HUES48 (cell line): ENCODE measurements around the gene TJP3.

Experiments
- H3K27ac ChIP-seq: one replicate; pipeline ENCODE4 v1.7.0; 2013; ENCODE audit warnings: low read depth, low read length, inconsistent platforms
- H3K27me3 ChIP-seq: 2 replicates; pipeline ENCODE4 v1.6.1; 2013; ENCODE audit warnings: mild to moderate bottlenecking, low read length; ENCODE audit not compliant: control insufficient read depth, insufficient read depth
- H3K36me3 ChIP-seq: 2 replicates; pipeline ENCODE4 v1.6.1; 2013; ENCODE audit warnings: low read length; ENCODE audit not compliant: control insufficient read depth, insufficient read depth
- H3K4me1 ChIP-seq: 2 replicates; pipeline ENCODE4 v1.6.1; 2013; ENCODE audit warnings: mild to moderate bottlenecking, low read length; ENCODE audit not compliant: control insufficient read depth, insufficient read depth
- H3K4me3 ChIP-seq: 2 replicates; pipeline ENCODE4 v1.5.1; 2013; ENCODE audit warnings: mild to moderate bottlenecking, low read depth, low read length
- H3K9ac ChIP-seq: 2 replicates; pipeline ENCODE4 v1.6.1; 2013; ENCODE audit warnings: mild to moderate bottlenecking, low read depth, low read length, moderate library complexity
- H3K9me3 ChIP-seq: 2 replicates; pipeline ENCODE4 v1.6.1; 2013; ENCODE audit warnings: low read length; ENCODE audit not compliant: control insufficient read depth, insufficient read depth

Gene TJP3

DNA sequence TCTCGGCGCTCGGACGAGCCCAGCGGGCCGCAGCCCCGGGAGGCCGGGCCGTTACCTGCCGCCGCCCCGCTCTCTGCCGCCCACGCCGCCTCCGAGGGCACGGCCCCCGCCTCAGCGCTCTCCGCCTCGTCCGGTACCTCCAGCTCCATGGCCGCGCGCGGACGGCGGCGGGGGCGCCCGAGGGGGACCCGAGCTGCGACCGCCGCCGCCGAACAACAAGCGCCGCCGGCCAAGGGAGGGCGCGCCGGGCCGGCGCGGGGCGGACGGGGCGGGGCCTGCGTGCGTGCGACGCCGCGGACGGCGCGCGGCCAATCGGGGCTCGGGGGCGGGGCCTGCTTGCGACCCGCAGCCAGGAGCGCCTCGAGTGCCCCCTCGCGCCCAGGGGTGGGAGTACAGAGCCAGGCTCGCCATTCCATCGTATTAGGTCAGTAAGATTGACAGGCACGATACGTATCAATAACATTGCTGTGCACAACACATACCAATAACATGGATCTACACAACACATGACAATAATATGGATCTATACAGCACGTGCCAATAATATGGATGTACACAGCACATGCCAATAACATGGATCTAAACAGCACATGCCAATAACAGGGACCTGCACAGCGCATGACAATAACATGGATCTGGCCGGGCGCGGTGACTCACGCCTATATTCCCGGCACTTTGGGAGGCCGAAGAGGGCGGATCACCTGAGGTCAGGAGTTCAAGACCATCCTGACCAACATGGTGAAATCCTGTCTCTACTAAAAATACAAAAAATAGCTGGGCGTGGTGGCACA, 7.7 kb upstream of the TJP3 start, which contains the start of gene PIP5K1C:
Gene PIP5K1C (minus strand): TSS at position 227 of the 791 bp plus-strand sequence. CDS start 78 bp downstream, at position 149.
- H3K9ac ChIP-seq = no peak within 1 kb of the TSS; the same call in 1 of the 2 replicates
- H3K27ac ChIP-seq = peak within 1 kb of the TSS; percentile 12
- no peaks in the 10 kb centered on the region for H3K36me3 ChIP-seq
- no peaks in the 10 kb centered on the region for H3K27me3 ChIP-seq
- H3K9me3 ChIP-seq = no peaks in the 10 kb centered on the region
- no peaks in the 10 kb centered on the region for H3K4me1 ChIP-seq
- peak within 1 kb of the TSS; percentile 76 for H3K4me3 ChIP-seq

- H3K4me3 ChIP-seq = no peak overlapping the region
- H3K9me3 ChIP-seq = no peaks in the 10 kb centered on the region
- no peaks in the 10 kb centered on the region for H3K4me1 ChIP-seq
- no peaks in the 10 kb centered on the region for H3K27me3 ChIP-seq
- H3K27ac ChIP-seq = no peak overlapping the region
- no peak overlapping the region for H3K9ac ChIP-seq
- no peaks in the 10 kb centered on the region for H3K36me3 ChIP-seq
Observed at GRCh38 chr19:3701200-3701599, 7.0 kb upstream of the TJP3 start.

- Histone ChIP-seq H3K27me3 (no peaks in the 10 kb centered on the region), H3K4me3 (no peak overlapping the region), H3K36me3 (no peaks in the 10 kb centered on the region), H3K9me3 (no peaks in the 10 kb centered on the region), H3K4me1 (no peaks in the 10 kb centered on the region; the same call in 1 of the 2 replicates), H3K9ac (no peak overlapping the region), H3K27ac (no peak overlapping the region)
Observed at GRCh38 chr19:3707868-3708206, 347 bp upstream of the TJP3 start.

DNA sequence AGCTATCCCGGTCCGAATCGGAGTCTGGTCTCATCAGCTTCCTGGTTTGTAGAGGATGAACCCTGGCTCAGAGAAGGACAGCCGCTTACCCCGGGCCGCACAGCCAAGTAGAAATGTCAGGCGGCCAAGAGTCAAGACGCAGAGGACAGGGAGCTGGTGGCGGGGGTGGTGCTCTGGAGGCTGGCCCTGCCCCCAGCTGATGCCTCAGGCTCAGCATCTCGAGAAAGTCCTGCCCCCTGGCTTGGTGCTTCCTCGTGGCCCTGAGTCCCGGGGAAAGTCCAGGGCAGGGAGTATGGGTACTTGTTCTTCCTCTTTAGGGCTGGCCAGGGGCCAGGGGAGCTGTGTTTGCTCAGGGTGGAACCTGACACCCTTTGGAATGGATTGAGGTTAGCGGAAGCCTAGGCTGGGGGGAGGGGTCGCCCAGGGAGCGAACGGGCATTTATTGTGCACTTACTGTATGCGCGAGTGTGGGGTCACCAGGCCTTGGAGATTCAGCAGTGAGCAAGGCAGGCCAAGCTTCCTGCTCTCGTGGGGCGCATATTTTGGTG, 2.2 kb downstream of the TJP3 start:
- Histone ChIP-seq H3K36me3 (no peaks in the 10 kb centered on the region), H3K27ac (no peak overlapping the region), H3K4me3 (no peak overlapping the region), H3K9ac (no peak overlapping the region), H3K9me3 (no peaks in the 10 kb centered on the region), H3K4me1 (no peaks in the 10 kb centered on the region; the same call in 1 of the 2 replicates), H3K27me3 (no peaks in the 10 kb centered on the region)

GRCh38 chr19:3712663-3713611, 4.8 kb downstream of the TJP3 start:
- Histone ChIP-seq H3K4me3 (no peak overlapping the region), H3K27ac (no peak overlapping the region)

GRCh38 chr19:3716147-3716668, 8.0 kb downstream of the TJP3 start:
- peaks cover 5% of the 10 kb centered on the region; the same call in 1 of the 2 replicates for H3K4me1 ChIP-seq
- H3K27me3 ChIP-seq = no peaks in the 10 kb centered on the region
- no peak overlapping the region for H3K9ac ChIP-seq
- H3K27ac ChIP-seq = no peak overlapping the region
- H3K36me3 ChIP-seq = no peaks in the 10 kb centered on the region
- H3K9me3 ChIP-seq = no peaks in the 10 kb centered on the region
- no peak overlapping the region for H3K4me3 ChIP-seq

More at GRCh38 chr19:3712663-3713611, 4.8 kb downstream of the TJP3 start:
- H3K36me3 ChIP-seq = no peaks in the 10 kb centered on the region
- no peaks in the 10 kb centered on the region for H3K9me3 ChIP-seq
- H3K27me3 ChIP-seq = no peaks in the 10 kb centered on the region
- no peak overlapping the region for H3K9ac ChIP-seq
- H3K4me1 ChIP-seq = no peaks in the 10 kb centered on the region; the same call in 1 of the 2 replicates

- H3K4me1 ChIP-seq = peaks cover 16% of the 10 kb centered on the region; the same call in 1 of the 2 replicates
- no peaks in the 10 kb centered on the region for H3K9me3 ChIP-seq
- no peaks in the 10 kb centered on the region for H3K27me3 ChIP-seq
- H3K36me3 ChIP-seq = no peaks in the 10 kb centered on the region
- no peak overlapping the region for H3K9ac ChIP-seq
- no peak overlapping the region for H3K27ac ChIP-seq
- no peak overlapping the region for H3K4me3 ChIP-seq
Observed at GRCh38 chr19:3719868-3720267, 11.7 kb downstream of the TJP3 start.

- H3K9me3 ChIP-seq = no peaks in the 10 kb centered on the region
- peaks cover 16% of the 10 kb centered on the region; the same call in 1 of the 2 replicates for H3K4me1 ChIP-seq
- H3K9ac ChIP-seq = no peak overlapping the region
- no peak overlapping the region for H3K27ac ChIP-seq
- H3K36me3 ChIP-seq = no peaks in the 10 kb centered on the region
- H3K27me3 ChIP-seq = no peaks in the 10 kb centered on the region
- H3K4me3 ChIP-seq = no peak overlapping the region
Observed at GRCh38 chr19:3720349-3720917, 12.2 kb downstream of the TJP3 start.

- no peaks in the 10 kb centered on the region for H3K27me3 ChIP-seq
- H3K27ac ChIP-seq = no peak overlapping the region
- H3K9me3 ChIP-seq = no peaks in the 10 kb centered on the region
- H3K36me3 ChIP-seq = no peaks in the 10 kb centered on the region
- H3K9ac ChIP-seq = no peak overlapping the region
- H3K4me3 ChIP-seq = peak overlapping the region; percentile 81
- peaks cover 18% of the 10 kb centered on the region; the same call in 1 of the 2 replicates for H3K4me1 ChIP-seq
Observed at GRCh38 chr19:3721131-3721886, 13.1 kb downstream of the TJP3 start.
